AG09319 (cell line): Measurements from ENCODE around the gene ARHGAP26.

Experiments used
- DNase-seq: peaks from one replicate; pipeline ENCODE4 v3.0.0-alpha.2; 2010; ENCODE audit warnings: low read depth; ENCODE audit errors: extremely low read depth
- TF ChIP-seq, protein P1 (sequence below): IDR thresholded peaks from 2 replicates; pipeline ENCODE4 v1.5.1; 2011; ENCODE audit warnings: low read depth, mild to moderate bottlenecking, inconsistent platforms, low read length, moderate library complexity

Gene ARHGAP26

GRCh38 chr5:143033535-143034250 is 263.5 kb downstream of the ARHGAP26 start:
- TF ChIP-seq, protein P1, sequence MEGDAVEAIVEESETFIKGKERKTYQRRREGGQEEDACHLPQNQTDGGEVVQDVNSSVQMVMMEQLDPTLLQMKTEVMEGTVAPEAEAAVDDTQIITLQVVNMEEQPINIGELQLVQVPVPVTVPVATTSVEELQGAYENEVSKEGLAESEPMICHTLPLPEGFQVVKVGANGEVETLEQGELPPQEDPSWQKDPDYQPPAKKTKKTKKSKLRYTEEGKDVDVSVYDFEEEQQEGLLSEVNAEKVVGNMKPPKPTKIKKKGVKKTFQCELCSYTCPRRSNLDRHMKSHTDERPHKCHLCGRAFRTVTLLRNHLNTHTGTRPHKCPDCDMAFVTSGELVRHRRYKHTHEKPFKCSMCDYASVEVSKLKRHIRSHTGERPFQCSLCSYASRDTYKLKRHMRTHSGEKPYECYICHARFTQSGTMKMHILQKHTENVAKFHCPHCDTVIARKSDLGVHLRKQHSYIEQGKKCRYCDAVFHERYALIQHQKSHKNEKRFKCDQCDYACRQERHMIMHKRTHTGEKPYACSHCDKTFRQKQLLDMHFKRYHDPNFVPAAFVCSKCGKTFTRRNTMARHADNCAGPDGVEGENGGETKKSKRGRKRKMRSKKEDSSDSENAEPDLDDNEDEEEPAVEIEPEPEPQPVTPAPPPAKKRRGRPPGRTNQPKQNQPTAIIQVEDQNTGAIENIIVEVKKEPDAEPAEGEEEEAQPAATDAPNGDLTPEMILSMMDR: no peak
- peak; percentile 52 for DNase-seq

DNA sequence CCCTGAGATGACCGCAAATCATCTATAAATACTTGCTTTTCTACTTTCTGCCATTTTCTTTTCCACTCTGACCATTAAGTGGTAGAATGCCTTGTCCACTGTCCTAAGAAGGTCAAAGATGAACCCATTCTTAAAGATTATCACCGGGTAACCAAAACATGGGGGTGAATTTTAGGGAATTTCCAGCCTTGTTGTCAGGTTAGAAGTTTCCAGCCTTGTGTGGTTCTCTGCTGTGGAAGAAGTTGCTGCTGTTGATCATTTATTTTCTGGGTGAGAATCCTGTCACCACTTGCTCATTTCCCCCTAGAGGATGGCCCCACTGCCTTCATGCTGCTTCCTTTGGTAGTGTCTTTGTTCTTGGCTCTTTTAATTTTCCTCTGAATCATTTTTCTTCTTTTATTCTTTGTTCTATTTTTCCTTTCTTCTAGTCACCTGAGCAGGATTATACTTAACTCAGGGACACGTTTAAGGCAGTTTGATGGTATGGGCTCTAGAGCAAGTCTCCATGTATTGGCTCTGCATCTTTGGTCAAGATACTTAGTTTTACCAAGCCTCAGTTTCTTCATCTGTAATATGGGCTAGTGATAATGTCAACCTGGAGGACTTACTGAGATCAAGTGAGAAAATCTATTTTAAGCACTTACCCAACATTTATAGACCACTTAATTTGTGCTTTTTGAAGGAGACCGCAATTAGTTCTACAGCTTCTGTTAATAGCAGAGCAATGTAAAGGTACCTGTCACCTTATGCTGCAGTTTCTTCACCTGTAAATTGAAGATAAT is 266.2 kb downstream of the ARHGAP26 start:
- no peak for DNase-seq
- TF ChIP-seq, protein P1: no peak

DNA sequence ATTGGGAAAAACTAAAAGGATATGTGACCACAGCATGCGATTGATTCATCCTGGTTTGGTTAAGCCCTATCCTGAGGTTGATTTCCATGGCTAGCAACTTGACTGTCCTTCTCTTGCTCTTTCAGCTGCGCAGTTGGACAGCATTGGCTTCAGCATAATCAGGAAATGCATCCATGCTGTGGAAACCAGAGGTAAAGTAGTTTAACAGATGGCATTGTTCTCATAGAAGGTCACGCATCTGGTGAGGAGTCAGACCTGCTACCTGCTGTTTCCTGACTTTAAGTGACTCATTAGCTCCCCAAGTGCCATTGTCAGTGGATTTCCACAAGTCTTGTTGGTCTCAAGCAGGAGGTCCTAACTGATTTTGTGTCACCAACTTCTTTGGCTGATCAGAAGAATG is 266.9 kb downstream of the ARHGAP26 start:
- TF ChIP-seq, protein P1: no peak
- no peak for DNase-seq

GRCh38 chr5:143037708-143038107 is 267.5 kb downstream of the ARHGAP26 start:
- DNase-seq: no peak
- TF ChIP-seq, protein P1: no peak

DNA sequence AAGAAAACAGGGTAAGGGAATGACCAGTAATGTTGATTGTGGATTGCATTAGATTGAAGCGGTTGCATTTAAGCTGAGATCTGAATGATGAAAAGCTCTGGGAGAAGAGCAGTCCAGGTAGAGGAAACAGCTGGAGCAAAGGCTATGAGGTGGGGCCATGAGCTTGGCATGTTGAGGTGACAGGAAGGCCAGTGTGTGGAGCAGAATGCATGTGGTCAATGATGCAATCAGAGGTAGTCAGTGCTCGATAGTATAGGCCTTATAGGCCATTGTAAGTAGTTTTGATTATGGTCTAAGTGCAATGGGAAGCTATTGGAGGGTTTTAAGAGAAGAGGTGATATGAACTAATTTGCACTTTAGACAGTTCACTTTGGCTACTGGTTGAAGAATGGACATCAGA is 270.4 kb downstream of the ARHGAP26 start:
- DNase-seq: no peak
- TF ChIP-seq, protein P1: no peak

- no peak for DNase-seq
- TF ChIP-seq, protein P1: no peak
These were observed 271.3 kb downstream of the ARHGAP26 start for GRCh38 chr5:143041461-143041860.
